AG04449 (cell line): Measurements from ENCODE around the gene CPNE1.

ENCODE experiments used
- CTCF ChIA-PET: fragments of 350-600 bp; formaldehyde crosslinking; extraction: SDS; loops from one replicate; lab custom pipeline; 2021; ENCODE audit warnings: antibody characterized with exemption; lab: Yijun Ruan, JAX
- POLR2A ChIA-PET: fragments of 400-600, 350-600 bp; formaldehyde crosslinking; extraction: SDS; loops from one replicate; lab custom pipeline; 2020; ENCODE audit warnings: antibody characterized with exemption, inconsistent platforms; lab: Yijun Ruan, JAX
- DNase-seq: peaks from one replicate; pipeline ENCODE4 v3.0.0-alpha.2; 2010; ENCODE audit warnings: low read depth, low spot score
- H3K4me3 ChIP-seq: 2 replicates; pipeline ENCODE4 v1.5.1; 2011; ENCODE audit warnings: low read depth, mild to moderate bottlenecking, control low read depth, low read length
- CTCF ChIP-seq: IDR thresholded peaks from one replicate; pipeline ENCODE4 v1.5.1; 2011; ENCODE audit warnings: mild to moderate bottlenecking, moderate library complexity, low read length, control low read depth, inconsistent platforms; ENCODE audit not compliant: insufficient read depth; ENCODE audit errors: missing control alignments

CPNE1 gene

DNA sequence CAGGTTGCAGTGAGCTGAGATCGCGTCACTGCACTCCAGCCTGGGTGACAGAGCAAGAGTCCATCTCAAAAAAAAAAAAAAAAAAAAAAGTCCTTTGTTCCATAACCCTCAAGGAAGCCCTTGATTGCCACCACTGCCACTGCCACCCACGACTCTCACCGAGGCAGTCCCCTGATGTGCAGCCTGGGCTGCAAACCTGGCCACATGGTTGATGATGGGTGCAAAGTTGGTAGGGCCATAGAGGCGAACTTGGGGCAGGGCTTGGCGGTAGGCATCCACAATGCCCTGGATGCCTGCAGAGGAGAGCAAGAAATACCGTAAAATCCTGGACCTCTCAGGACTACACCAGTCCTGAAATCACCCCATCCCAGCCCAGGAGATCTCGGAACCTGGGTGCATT lies 37.6 kb downstream of the CPNE1 start:
- CTCF ChIA-PET: interaction anchor here (1.0 kb wide), 1 partner anchor 8 kb away, joined by 5 read pairs; no protein-coding TSS in a partner anchor
- POLR2A ChIA-PET: no interaction called here
- DNase-seq: no peak
- H3K4me3 ChIP-seq: no peak overlapping the region
- TF ChIP-seq CTCF: no peak

DNA sequence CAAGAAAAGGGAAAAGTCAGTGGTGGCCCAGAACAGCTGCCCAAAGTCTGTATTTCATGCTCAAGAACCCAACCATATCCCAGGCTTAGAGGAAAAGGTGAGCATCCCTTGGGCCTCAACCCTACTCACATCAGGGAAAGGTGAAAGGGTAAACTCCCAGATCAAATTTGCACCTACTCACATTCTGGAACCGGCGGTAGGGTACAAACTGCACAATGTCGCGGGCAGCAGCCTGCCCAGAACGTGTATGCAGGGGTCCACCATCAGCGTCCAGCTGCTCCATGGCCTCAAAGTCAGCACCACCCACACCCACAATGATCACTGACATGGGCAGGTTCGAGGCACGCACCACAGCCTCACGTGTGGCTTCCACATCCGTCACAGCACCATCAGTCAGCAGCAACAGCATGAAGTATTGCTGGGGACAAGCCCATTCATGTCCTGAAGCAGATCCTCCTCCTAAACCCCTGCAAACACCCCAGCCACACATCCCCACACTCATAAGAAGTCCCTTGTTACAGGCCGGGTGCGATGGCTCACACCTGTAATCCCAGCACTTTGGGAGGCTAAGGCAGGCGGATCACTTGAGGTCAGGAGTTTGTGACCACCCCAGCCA lies 38.2 kb downstream of the CPNE1 start:
- ChIA-PET CTCF (no interaction called here), POLR2A (no interaction called here)
- no peak for DNase-seq
- no peak for TF ChIP-seq CTCF
- H3K4me3 ChIP-seq: no peak overlapping the region

GRCh38 chr20:35625584-35626385 lies 38.9 kb downstream of the CPNE1 start:
- no peak for DNase-seq
- H3K4me3 ChIP-seq: no peak overlapping the region
- ChIA-PET CTCF (interaction anchor here (0.9 kb wide), 1 partner anchor 114 kb away, joined by 3 read pairs; no protein-coding TSS in a partner anchor), POLR2A (no interaction called here)
- TF ChIP-seq CTCF: no peak

DNA sequence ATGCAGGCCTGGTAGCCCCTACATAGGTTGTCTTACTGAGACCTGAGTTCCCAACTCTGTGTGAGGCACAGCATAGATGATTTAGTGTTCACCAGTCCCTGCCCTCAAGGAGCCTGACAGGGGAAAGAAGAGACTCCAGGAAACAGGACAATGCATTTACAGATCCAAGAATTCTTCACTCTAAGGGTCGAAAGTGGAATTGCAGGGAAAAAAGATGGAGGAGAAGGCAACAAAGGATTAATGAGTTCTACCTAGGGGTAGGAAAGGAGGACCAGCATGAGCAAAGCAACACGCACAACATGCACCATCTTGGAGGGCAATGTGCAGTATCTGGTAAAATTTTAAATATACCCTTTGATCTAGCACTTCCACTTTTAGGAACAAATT lies 43.1 kb downstream of the CPNE1 start:
- TF ChIP-seq CTCF: no peak
- DNase-seq: no peak
- ChIA-PET POLR2A (no interaction called here), CTCF (interaction anchor here (3.3 kb wide), 1 partner anchor 9 kb away, joined by 18 read pairs; no protein-coding TSS in a partner anchor)
- no peak overlapping the region for H3K4me3 ChIP-seq

- no peak overlapping the region for H3K4me3 ChIP-seq
- TF ChIP-seq CTCF: no peak
- DNase-seq: no peak
- ChIA-PET POLR2A (no interaction called here), CTCF (interaction anchor here (2.2 to 3.3 kb wide), 2 partner anchors 9 to 14 kb away, joined by 11 to 18 read pairs; no protein-coding TSS in a partner anchor)
Measured at GRCh38 chr20:35620818-35621559, 43.7 kb downstream of the CPNE1 start.
